Measurements from ENCODE around the gene SLC12A7. TPM values are rescaled to one million over a fixed set of nuclear protein-coding genes. Genes with fewer than 3 reads are reported as not detected.

SLC12A7 gene
- total RNA-seq, 1 experiment from 2014 or later = 48.2 TPM

- no peaks in the 10 kb centered on the region for H3K36me3 ChIP-seq (ENCODE audit: low read depth, low read length)
- no peaks in the 10 kb centered on the region for H3K27me3 ChIP-seq (ENCODE audit: low read length)
- peaks cover 13% of the 10 kb centered on the region; the same call in 1 of the 2 replicates for H3K4me1 ChIP-seq (ENCODE audit: insufficient read depth, low read length)
- H3K9me2 ChIP-seq (replicated peaks; ENCODE audit: low read length) = no peaks in the 10 kb centered on the region
- no TSS peak for BruUV-seq (replicated peaks)
- intact Hi-C loops (cut with micrococcal nuclease) = no loop called here
- H3K4me3 ChIP-seq (ENCODE audit: low read length) = no peak overlapping the region
- H4K20me1 ChIP-seq (ENCODE audit: low read length) = no peaks in the 10 kb centered on the region
- no peak overlapping the region for H3K27ac ChIP-seq (ENCODE audit: low read length)
- ChIA-PET POLR2A (ENCODE audit: unreplicated experiment) (no interaction called here), CTCF (no interaction called here)
- TF ChIP-seq EZH2phosphoT487 (IDR thresholded peaks at IDR 0.05; ENCODE audit: borderline replicate concordance, low read length) (no peak), EZH2 (IDR thresholded peaks at IDR 0.05; ENCODE audit: low read length, unreplicated experiment) (no peak)
- H3K79me2 ChIP-seq (ENCODE audit: low read length) = no peaks in the 10 kb centered on the region
- DNase-seq (no peak), ATAC-seq (no peak)
- no peak overlapping the region for H2AFZ ChIP-seq (ENCODE audit: low read length)
- H3K9me3 ChIP-seq (ENCODE audit: low read length) = no peaks in the 10 kb centered on the region
- H3F3A ChIP-seq (ENCODE audit: low read length, unreplicated experiment) = no peaks in the 10 kb centered on the region
- no peak overlapping the region for H3K9ac ChIP-seq (ENCODE audit: low read length)
- H3K4me2 ChIP-seq (ENCODE audit: low read length) = no peak overlapping the region
Measured at GRCh38 chr5:1135696-1136525, 24.0 kb upstream of the SLC12A7 start.

- TF ChIP-seq EZH2phosphoT487 (IDR thresholded peaks at IDR 0.05; ENCODE audit: borderline replicate concordance, low read length) (no peak), CTCF (conservative IDR thresholded peaks at IDR 0.05; ENCODE audit: low read depth, low read length) (peak; percentile 35)
- POLR2A ChIA-PET (ENCODE audit: unreplicated experiment) = no interaction called here
- Histone ChIP-seq H4K20me1 (ENCODE audit: low read length) (no peaks in the 10 kb centered on the region), H3K9me2 (replicated peaks; ENCODE audit: low read length) (no peaks in the 10 kb centered on the region), H3K4me1 (ENCODE audit: insufficient read depth, low read length) (peaks cover 18% of the 10 kb centered on the region), H3K36me3 (ENCODE audit: low read depth, low read length) (no peaks in the 10 kb centered on the region), H2AFZ (ENCODE audit: low read length) (no peak overlapping the region), H3K9me3 (ENCODE audit: low read length) (no peaks in the 10 kb centered on the region), H3K9ac (ENCODE audit: low read length) (no peak overlapping the region), H3K27ac (ENCODE audit: low read length) (no peak overlapping the region), H3K4me2 (ENCODE audit: low read length) (no peak overlapping the region), H3F3A (ENCODE audit: low read length, unreplicated experiment) (no peaks in the 10 kb centered on the region), H3K4me3 (ENCODE audit: low read length) (no peak overlapping the region), H3K79me2 (ENCODE audit: low read length) (no peaks in the 10 kb centered on the region), H3K27me3 (ENCODE audit: low read length) (no peaks in the 10 kb centered on the region)
- BruUV-seq (replicated peaks) = no TSS peak
- DNase-seq (peak; percentile 7), ATAC-seq (peak; percentile 34; the same call in 1 of the 2 replicates)
- intact Hi-C loops (cut with micrococcal nuclease) = loop anchor here (1.0 kb wide), 1 partner anchor 33 kb away; no protein-coding TSS in a partner anchor
- CTCF ChIA-PET = no interaction called here
Measured at GRCh38 chr5:1134478-1134877, 22.6 kb upstream of the SLC12A7 start.

- no peak overlapping the region for H3K4me2 ChIP-seq (ENCODE audit: low read length)
- DNase-seq (no peak), ATAC-seq (no peak)
- ChIA-PET POLR2A (ENCODE audit: unreplicated experiment) (no interaction called here), CTCF (interaction anchor here (0.7 kb wide), 1 partner anchor 34 kb away, joined by 4 read pairs; no protein-coding TSS in a partner anchor)
- H3K27ac ChIP-seq (ENCODE audit: low read length) = no peak overlapping the region
- H3K79me2 ChIP-seq (ENCODE audit: low read length) = no peaks in the 10 kb centered on the region
- intact Hi-C loops (cut with micrococcal nuclease) = loop anchor here (1.0 kb wide), 1 partner anchor 34 kb away; no protein-coding TSS in a partner anchor
- TF ChIP-seq EZH2 (IDR thresholded peaks at IDR 0.05; ENCODE audit: low read length, unreplicated experiment) (no peak), EZH2phosphoT487 (IDR thresholded peaks at IDR 0.05; ENCODE audit: borderline replicate concordance, low read length) (no peak), CTCF (conservative IDR thresholded peaks at IDR 0.05; ENCODE audit: low read depth, low read length) (no peak)
- H3K9ac ChIP-seq (ENCODE audit: low read length) = no peak overlapping the region
- no peaks in the 10 kb centered on the region for H3F3A ChIP-seq (ENCODE audit: low read length, unreplicated experiment)
- no peak overlapping the region for H2AFZ ChIP-seq (ENCODE audit: low read length)
- no peaks in the 10 kb centered on the region for H3K36me3 ChIP-seq (ENCODE audit: low read depth, low read length)
- no peak overlapping the region for H3K4me3 ChIP-seq (ENCODE audit: low read length)
- H3K27me3 ChIP-seq (ENCODE audit: low read length) = no peaks in the 10 kb centered on the region
- no peaks in the 10 kb centered on the region for H4K20me1 ChIP-seq (ENCODE audit: low read length)
- no peaks in the 10 kb centered on the region for H3K9me2 ChIP-seq (replicated peaks; ENCODE audit: low read length)
- no peaks in the 10 kb centered on the region for H3K9me3 ChIP-seq (ENCODE audit: low read length)
- H3K4me1 ChIP-seq (ENCODE audit: insufficient read depth, low read length) = peaks cover 26% of the 10 kb centered on the region
- BruUV-seq (replicated peaks) = no TSS peak
Measured at GRCh38 chr5:1133510-1134201, 21.8 kb upstream of the SLC12A7 start.

All from PC-3 (cell line).